Uterus (tissue), 2 donors: ENCODE data around the gene NAP1L5.

Source experiments
- CTCF ChIP-seq, 4 experiments: fragments of 200-600 bp in 2 of 4; fragments of 450-650 bp in 2 of 4; sonication (generic) in 2 of 4; IDR thresholded peaks; one replicate each; pipeline ENCODE4 v1.5.1; 2016 to 2019; ENCODE audit warnings: antibody characterized with exemption in 4 of 4, mild to moderate bottlenecking in 2 of 4, moderate library complexity in 1 of 4
- POLR2A ChIP-seq, 2 donors: fragments of 450-650 bp; IDR thresholded peaks; one replicate each; pipeline ENCODE4 v1.6.1; 2016; ENCODE audit warnings: antibody characterized with exemption in 2 of 2, mild to moderate bottlenecking in 1 of 2, moderate library complexity in 1 of 2

- no peak for TF ChIP-seq POLR2A (IDR thresholded peaks at IDR 0.05)
- TF ChIP-seq CTCF (IDR thresholded peaks at IDR 0.05): no peak
Observed at GRCh38 chr4:88725986-88726385, 28.4 kb upstream of the NAP1L5 start.
